Adrenal gland (tissue), 12 donors: ENCODE results near the gene SLC35B4. TPM values are rescaled to one million over a fixed set of nuclear protein-coding genes. Genes with fewer than 3 reads are reported as not detected.

Experiments
- DNase-seq, 7 donors: peaks; one replicate each; pipeline ENCODE4 v3.0.0-alpha.2; 2019 to 2020
- H3K27ac ChIP-seq, 5 donors: fragments of 200-600 bp; sonication (generic) in 4 of 5; 1 replicate in 3 of 5; 2 replicates in 2 of 5; pipeline versions ENCODE4 v1.5.1 to v1.8.0; 2016 to 2020; ENCODE audit warnings: mild to moderate bottlenecking in 1 of 5
- H3K27me3 ChIP-seq: fragments of 200-600 bp; 2 replicates; pipeline ENCODE4 v1.8.0; 2021
- H3K36me3 ChIP-seq, 2 donors: fragments of 200-600 bp; replicated peaks in 1 of 2; 1 replicate in 1 of 2; 2 replicates in 1 of 2; pipeline versions ENCODE4 v1.5.1 to v1.8.0; 2018 to 2022
- H3K4me1 ChIP-seq, 2 donors: fragments of 200-600 bp; replicated peaks in 1 of 2; 1 replicate in 1 of 2; 2 replicates in 1 of 2; pipeline versions ENCODE4 v1.5.1 to v1.8.0; 2018 to 2021
- H3K4me3 ChIP-seq, 4 donors: fragments of 200-600 bp; sonication (generic) in 3 of 4; one replicate each; pipeline ENCODE4 v1.5.1; 2016 to 2018
- H3K9me3 ChIP-seq, 3 donors: fragments of 200-600 bp; sonication (generic) in 1 of 3; replicated peaks in 1 of 3; 1 replicate in 2 of 3; 2 replicates in 1 of 3; pipeline versions ENCODE4 v1.5.1 to v1.8.0; 2016 to 2021
- POLR2A ChIP-seq, 2 donors: fragments of 450-650 bp; IDR thresholded peaks; one replicate each; pipeline ENCODE4 v1.6.1; 2017; ENCODE audit warnings: antibody characterized with exemption in 2 of 2, mild to moderate bottlenecking in 2 of 2, moderate library complexity in 1 of 2
- WGBS, 4 donors: extraction: QIAGEN DNeasy Blood & Tissue Kit in 2 of 4; methylation state at CpG; one replicate each; pipeline versions ENCODE4 v1.1.5 to v1.1.7; 2013 to 2017; 5-methylcytosine and 5-hydroxymethylcytosine counted together
- intact Hi-C, 2 donors: fragments of 100-400 bp; cut with DNase I; formaldehyde crosslinking; loops; one replicate each; pipeline versions ENCODE4 v1.14.1 to v1.15.0; 2022 to 2023
- polyA plus RNA-seq, 3 donors: library from polyadenylated mRNA; stranded (reverse); fragments of 200-250 nt in 2 of 3; fragments of 350-450 nt in 1 of 3; fragmentation: Illumina TruSeq in 1 of 3; extraction: RNeasy Lipid Tissue Mini Kit (QIAGEN cat#74804) in 1 of 3; gene quantifications; one replicate each; pipeline ENCODE4 v1.2.3, GENCODE V29; 2013 to 2014
- total RNA-seq, 9 donors: library from RNA; depleted of rRNA in 4 of 9; stranded (reverse); fragments of >200 nt in 4 of 9; fragments of 120-200 nt in 1 of 9; fragmentation: NEBNext Ultra II Directional in 1 of 9; extraction: Animal tissue kit (Norgen Biotek cat#: 25700) in 1 of 9; gene quantifications; one replicate each; pipeline versions ENCODE4 v1.1.0 to v1.2.4, GENCODE V29; 2013 to 2023
- TF ChIP-seq, protein P1 (sequence below), 6 experiments: fragments of 450-650 bp in 4 of 6; fragments of 200-600 bp in 2 of 6; sonication (generic) in 1 of 6; IDR thresholded peaks; 1 replicate in 5 of 6; 2 replicates in 1 of 6; pipeline versions ENCODE4 v1.5.1 to v1.8.0; 2016 to 2021; ENCODE audit warnings: antibody characterized with exemption in 6 of 6, mild to moderate bottlenecking in 2 of 6, moderate library complexity in 1 of 6
- donor health status: healthy with polysubstance abuse.
- donor health status: Bipolar disorder and iron deficiency.
- donor health status: DM: yes; HTN: yes; CAD: no.
- donor health status: DM: no; HTN: no; CAD: no.
- donor health status: DM: no; HTN: no; CAD: no.
- donor health status: DM: yes; HTN: yes; CAD: no.

The SLC35B4 gene
- total and polyA plus RNA-seq, 12 donors = 6.9 to 34.9 (median 18.1) TPM

DNA sequence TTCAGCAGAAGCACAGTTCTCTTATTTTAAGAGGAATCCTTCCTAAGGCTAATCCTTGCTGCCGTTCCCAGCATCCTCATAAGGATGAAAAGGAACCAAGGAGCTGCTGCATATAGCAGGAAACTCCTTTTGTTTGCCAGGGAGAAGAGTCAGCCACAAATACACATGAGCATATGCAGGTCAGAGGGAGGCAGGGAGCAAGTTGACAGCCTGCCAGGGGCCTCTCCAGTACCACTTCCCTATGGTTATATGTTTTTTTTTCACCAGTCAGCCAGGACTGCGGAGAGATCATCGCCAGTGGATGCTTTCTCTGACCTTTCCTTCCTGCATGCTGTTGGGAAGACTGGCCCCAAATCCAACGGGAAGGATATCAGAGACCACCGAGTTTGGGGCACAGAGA is 39.8 kb downstream of the SLC35B4 start:
- no peaks in the 10 kb centered on the region for H3K9me3 ChIP-seq
- TF ChIP-seq, protein P1, sequence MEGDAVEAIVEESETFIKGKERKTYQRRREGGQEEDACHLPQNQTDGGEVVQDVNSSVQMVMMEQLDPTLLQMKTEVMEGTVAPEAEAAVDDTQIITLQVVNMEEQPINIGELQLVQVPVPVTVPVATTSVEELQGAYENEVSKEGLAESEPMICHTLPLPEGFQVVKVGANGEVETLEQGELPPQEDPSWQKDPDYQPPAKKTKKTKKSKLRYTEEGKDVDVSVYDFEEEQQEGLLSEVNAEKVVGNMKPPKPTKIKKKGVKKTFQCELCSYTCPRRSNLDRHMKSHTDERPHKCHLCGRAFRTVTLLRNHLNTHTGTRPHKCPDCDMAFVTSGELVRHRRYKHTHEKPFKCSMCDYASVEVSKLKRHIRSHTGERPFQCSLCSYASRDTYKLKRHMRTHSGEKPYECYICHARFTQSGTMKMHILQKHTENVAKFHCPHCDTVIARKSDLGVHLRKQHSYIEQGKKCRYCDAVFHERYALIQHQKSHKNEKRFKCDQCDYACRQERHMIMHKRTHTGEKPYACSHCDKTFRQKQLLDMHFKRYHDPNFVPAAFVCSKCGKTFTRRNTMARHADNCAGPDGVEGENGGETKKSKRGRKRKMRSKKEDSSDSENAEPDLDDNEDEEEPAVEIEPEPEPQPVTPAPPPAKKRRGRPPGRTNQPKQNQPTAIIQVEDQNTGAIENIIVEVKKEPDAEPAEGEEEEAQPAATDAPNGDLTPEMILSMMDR (IDR thresholded peaks at IDR 0.05) = no peak
- no peak for TF ChIP-seq POLR2A (IDR thresholded peaks at IDR 0.05)
- intact Hi-C loops = no loop called here
- H3K27ac ChIP-seq = no peak overlapping the region
- H3K4me1 ChIP-seq = no peaks in the 10 kb centered on the region
- no peaks in the 10 kb centered on the region for H3K36me3 ChIP-seq
- no peaks in the 10 kb centered on the region for H3K27me3 ChIP-seq
- WGBS, 4 donors = 46 to 57% (median 50%) methylated on average over 5 of the region's 5 CpGs
- no peak overlapping the region for H3K4me3 ChIP-seq
- DNase-seq = no peak

DNA sequence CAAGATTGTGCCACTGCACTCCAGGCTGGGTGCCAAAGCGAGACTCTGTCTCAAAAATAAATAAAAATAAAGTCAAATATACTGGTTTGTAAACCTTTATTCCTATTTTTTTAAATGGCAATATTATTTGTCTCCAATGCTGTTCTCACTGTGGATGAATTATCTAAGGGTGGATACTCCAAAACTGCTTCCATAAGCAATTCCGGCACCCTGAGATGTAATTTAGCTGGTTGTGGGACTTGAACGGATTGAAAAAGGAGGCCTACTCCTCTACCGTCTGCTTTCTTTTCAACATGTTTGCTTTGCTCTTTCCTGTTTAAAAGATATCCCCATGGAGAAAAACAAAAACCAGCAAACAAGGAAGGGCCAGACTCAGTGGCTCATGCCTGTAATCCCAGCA is 54.4 kb downstream of the SLC35B4 start:
- no peak for DNase-seq
- no peaks in the 10 kb centered on the region for H3K9me3 ChIP-seq
- no peak overlapping the region for H3K4me3 ChIP-seq
- no peaks in the 10 kb centered on the region for H3K27me3 ChIP-seq
- H3K4me1 ChIP-seq = no peaks in the 10 kb centered on the region
- intact Hi-C loops = no loop called here
- H3K27ac ChIP-seq = no peak overlapping the region
- 82 to 92% (median 88%) methylated on average over 4 of the region's 4 CpGs for WGBS, 4 donors
- TF ChIP-seq POLR2A (IDR thresholded peaks at IDR 0.05) = no peak
- TF ChIP-seq, protein P1 (IDR thresholded peaks at IDR 0.05) = no peak
- no peaks in the 10 kb centered on the region for H3K36me3 ChIP-seq

DNA sequence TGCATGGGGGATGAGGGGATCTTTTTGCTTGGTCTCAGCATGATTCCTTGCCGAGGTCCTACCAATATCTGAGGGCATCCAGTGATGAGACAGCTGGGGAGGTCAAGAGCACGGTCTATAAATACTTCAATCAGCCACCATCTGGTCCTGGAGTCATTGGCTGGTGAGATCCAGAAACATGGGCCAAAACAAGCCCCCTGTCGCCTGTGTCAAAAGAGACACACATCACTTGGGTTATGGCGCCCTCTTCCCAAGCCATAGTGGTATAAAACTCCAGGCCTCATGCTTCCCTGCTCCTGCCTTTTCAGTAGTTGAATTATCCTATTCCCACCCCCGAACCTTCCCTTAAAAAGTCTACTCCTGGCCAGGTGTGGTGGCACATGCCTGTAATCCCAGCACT is 60.9 kb downstream of the SLC35B4 start:
- Histone ChIP-seq H3K27me3 (no peaks in the 10 kb centered on the region), H3K4me3 (no peak overlapping the region), H3K9me3 (no peaks in the 10 kb centered on the region), H3K36me3 (no peaks in the 10 kb centered on the region), H3K4me1 (no peaks in the 10 kb centered on the region), H3K27ac (no peak overlapping the region)
- WGBS, 4 donors = 67 to 88% (median 80%) methylated on average over 5 of the region's 5 CpGs
- DNase-seq = no peak
- intact Hi-C loops = no loop called here
- TF ChIP-seq, protein P1 (IDR thresholded peaks at IDR 0.05) = no peak
- TF ChIP-seq POLR2A (IDR thresholded peaks at IDR 0.05) = no peak

DNA sequence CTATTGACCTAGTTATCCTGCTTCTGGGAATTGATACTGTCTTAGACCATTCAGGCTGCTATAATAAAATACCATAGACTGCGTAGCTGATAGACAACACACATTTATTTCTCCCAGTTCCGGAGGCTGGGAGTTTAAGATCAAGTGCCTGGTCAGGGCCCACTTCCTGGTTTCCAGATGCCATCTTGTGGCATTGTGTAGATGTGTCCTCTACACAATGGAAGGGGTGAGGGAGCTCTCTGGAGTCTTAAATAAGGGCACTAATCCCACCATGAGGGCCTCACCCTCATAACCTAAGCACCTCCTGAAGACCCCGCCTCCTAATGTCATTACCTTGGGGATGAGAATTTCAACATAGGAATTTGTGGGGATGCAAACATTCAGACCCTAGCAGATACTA is 62.4 kb downstream of the SLC35B4 start:
- no peak overlapping the region for H3K27ac ChIP-seq
- H3K4me1 ChIP-seq = no peaks in the 10 kb centered on the region
- H3K4me3 ChIP-seq = no peak overlapping the region
- no peaks in the 10 kb centered on the region for H3K27me3 ChIP-seq
- H3K9me3 ChIP-seq = no peaks in the 10 kb centered on the region
- DNase-seq = no peak
- intact Hi-C loops = no loop called here
- H3K36me3 ChIP-seq = no peaks in the 10 kb centered on the region
- TF ChIP-seq POLR2A (IDR thresholded peaks at IDR 0.05) = no peak
- TF ChIP-seq, protein P1 (IDR thresholded peaks at IDR 0.05) = no peak
- WGBS, 4 donors = 91 to 97% (median 92%) methylated on average over 3 of the region's 3 CpGs
